Tibial nerve (tissue), 3 donors: ENCODE results near the gene OSBPL5.

Experiments used
- POLR2A ChIP-seq, 2 donors: fragments of 450-650 bp; IDR thresholded peaks; one replicate each; pipeline ENCODE4 v1.6.1; 2017; ENCODE audit warnings: antibody characterized with exemption in 2 of 2, mild to moderate bottlenecking in 2 of 2, moderate library complexity in 2 of 2
- TF ChIP-seq, protein P1 (sequence below), 5 experiments: fragments of 200-600 bp in 3 of 5; fragments of 450-650 bp in 2 of 5; sonication (generic) in 3 of 5; IDR thresholded peaks; one replicate each; pipeline ENCODE4 v1.5.1; 2016 to 2019; ENCODE audit warnings: antibody characterized with exemption in 5 of 5, mild to moderate bottlenecking in 3 of 5, moderate library complexity in 2 of 5

DNA sequence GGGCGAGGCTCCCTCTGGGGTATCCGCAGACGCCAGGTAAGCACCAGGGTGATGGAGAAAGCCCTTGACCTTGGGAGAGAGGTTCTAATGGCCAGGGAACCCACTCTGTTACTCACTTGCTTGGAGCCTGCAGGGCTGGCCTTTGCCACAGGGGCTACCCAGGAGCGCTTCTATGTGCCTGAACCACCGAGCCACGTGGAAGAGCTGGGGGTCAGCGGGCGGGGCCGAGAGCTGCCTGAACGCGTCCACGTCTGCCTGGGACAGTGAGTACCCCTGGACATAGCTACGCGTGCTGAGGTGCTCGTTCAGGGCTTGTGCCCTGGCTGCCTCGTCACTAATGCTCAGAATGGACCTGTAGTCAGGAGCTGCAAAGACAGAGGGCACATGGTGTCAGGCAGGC lies 117.5 kb downstream of the OSBPL5 start:
- TF ChIP-seq POLR2A (IDR thresholded peaks at IDR 0.05) = no peak
- TF ChIP-seq, protein P1, sequence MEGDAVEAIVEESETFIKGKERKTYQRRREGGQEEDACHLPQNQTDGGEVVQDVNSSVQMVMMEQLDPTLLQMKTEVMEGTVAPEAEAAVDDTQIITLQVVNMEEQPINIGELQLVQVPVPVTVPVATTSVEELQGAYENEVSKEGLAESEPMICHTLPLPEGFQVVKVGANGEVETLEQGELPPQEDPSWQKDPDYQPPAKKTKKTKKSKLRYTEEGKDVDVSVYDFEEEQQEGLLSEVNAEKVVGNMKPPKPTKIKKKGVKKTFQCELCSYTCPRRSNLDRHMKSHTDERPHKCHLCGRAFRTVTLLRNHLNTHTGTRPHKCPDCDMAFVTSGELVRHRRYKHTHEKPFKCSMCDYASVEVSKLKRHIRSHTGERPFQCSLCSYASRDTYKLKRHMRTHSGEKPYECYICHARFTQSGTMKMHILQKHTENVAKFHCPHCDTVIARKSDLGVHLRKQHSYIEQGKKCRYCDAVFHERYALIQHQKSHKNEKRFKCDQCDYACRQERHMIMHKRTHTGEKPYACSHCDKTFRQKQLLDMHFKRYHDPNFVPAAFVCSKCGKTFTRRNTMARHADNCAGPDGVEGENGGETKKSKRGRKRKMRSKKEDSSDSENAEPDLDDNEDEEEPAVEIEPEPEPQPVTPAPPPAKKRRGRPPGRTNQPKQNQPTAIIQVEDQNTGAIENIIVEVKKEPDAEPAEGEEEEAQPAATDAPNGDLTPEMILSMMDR (IDR thresholded peaks at IDR 0.05) = no peak
